Measurements from ENCODE around the gene RNF19B. TPM values are rescaled to one million over a fixed set of nuclear protein-coding genes. Genes with fewer than 3 reads are reported as not detected.

RNF19B gene
- total and polyA plus RNA-seq, 10 of the 15 experiments (the other 5 are each of a cell fraction or from before 2014, with no cell fraction given): 2.8 to 32.6 (median 16.6) TPM

DNA sequence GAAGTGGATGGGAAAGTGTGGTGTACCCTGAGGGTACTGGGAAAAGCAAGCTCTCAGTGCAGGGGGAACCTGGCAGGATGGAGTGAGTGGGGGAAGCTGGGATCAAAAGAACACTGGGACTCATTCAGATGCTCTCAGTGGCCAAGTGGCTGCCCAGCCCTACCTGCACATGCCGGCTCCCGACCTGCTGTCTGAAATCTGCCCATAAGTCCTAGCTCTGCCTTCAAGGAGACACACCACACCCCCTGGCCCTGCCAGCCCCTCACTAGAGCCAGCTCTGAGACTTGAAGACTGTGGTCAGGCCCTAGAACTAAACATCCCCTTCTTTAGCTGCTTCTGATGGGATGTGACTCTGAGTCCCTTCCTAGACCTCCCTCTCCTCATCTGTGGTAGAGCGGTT, 65.7 kb downstream of the RNF19B start:
- ChIA-PET SMC1A (ENCODE audit: uncharacterized antibody, unreplicated experiment) (interaction anchor here (0.6 kb wide), 1 partner anchor 9 kb away, joined by 3 read pairs; no protein-coding TSS in a partner anchor), POLR2A (interaction anchor here (0.8 kb wide), 1 partner anchor 20 kb away, joined by 3 read pairs; no protein-coding TSS in a partner anchor), RAD21 (ENCODE audit: unreplicated experiment) (no interaction called here), CTCF (interaction anchor here (1.1 to 1.6 kb wide), 4 partner anchors 8 to 197 kb away, joined by 3 to 7 read pairs (median 5); no protein-coding TSS in a partner anchor)
- in situ Hi-C loops (cut with MboI) (no loop called here), intact Hi-C loops (cut with micrococcal nuclease; ENCODE audit: unreplicated experiment) (no loop called here)
- Histone ChIP-seq H3K79me2 (ENCODE audit: control insufficient read depth, insufficient read depth, low read length) (no peaks in the 10 kb centered on the region), H3K4me1 (ENCODE audit: control insufficient read depth, insufficient read depth, low read length) (no peaks in the 10 kb centered on the region), H3K27me3 (replicated peaks in 1 of 2; ENCODE audit: control insufficient read depth in 2 of 2, insufficient read depth in 2 of 2, low read length in 1 of 2) (peaks cover 5 to 10% of the 10 kb centered on the region in 2 experiments), H3K27ac (ENCODE audit: control insufficient read depth, insufficient read depth) (no peak overlapping the region), H3K9me3 (replicated peaks; ENCODE audit: control insufficient read depth, insufficient read depth, low read length) (no peaks in the 10 kb centered on the region), H3K36me3 (ENCODE audit: control insufficient read depth in 2 of 2, insufficient read depth in 2 of 2, low read length in 1 of 2) (no peaks in the 10 kb centered on the region), H2AFZ (ENCODE audit: control insufficient read depth, low read depth, low read length) (no peak overlapping the region), H3K4me3 (no peak overlapping the region), H3K9ac (ENCODE audit: control insufficient read depth, insufficient read depth, low read length) (no peak overlapping the region), H4K20me1 (ENCODE audit: control insufficient read depth, insufficient read depth) (no peaks in the 10 kb centered on the region), H3K4me2 (ENCODE audit: control insufficient read depth, insufficient read depth) (no peak overlapping the region)
- ATAC-seq: no peak
- BruUV-seq (replicated peaks): no TSS peak
- 84% methylated on average over 2 of the region's 3 CpGs for WGBS (ENCODE audit: insufficient coverage, insufficient replicate concordance, low lambda C conversion rate, missing lambda C conversion rate)
- TF ChIP-seq ESRRA (IDR thresholded peaks at IDR 0.05; ENCODE audit: low read length) (no peak), BACH1 (IDR thresholded peaks at IDR 0.05; ENCODE audit: borderline replicate concordance) (no peak), CEBPB (IDR thresholded peaks at IDR 0.05; ENCODE audit: borderline replicate concordance in 1 of 2, low read depth in 2 of 2, low read length in 2 of 2) (no peak), FOS (IDR thresholded peaks at IDR 0.05; ENCODE audit: borderline replicate concordance, extremely low read depth, insufficient read length) (no peak), ZNF622 (IDR thresholded peaks at IDR 0.05) (no peak), ZNF384 (IDR thresholded peaks at IDR 0.05; ENCODE audit: borderline replicate concordance, low read depth, low read length) (no peak), SPI1 (IDR thresholded peaks at IDR 0.05; ENCODE audit: borderline replicate concordance, insufficient read depth, low read depth, low read length) (no peak), SMAD1 (IDR thresholded peaks at IDR 0.05; ENCODE audit: low read depth, partially characterized antibody) (no peak), STAT1 (conservative IDR thresholded peaks at IDR 0.05) (no peak), ZNF217 (IDR thresholded peaks at IDR 0.05) (no peak), ZBTB40 (IDR thresholded peaks at IDR 0.05; ENCODE audit: borderline replicate concordance) (no peak), NBN (IDR thresholded peaks at IDR 0.05) (no peak), RAD21 (IDR thresholded peaks at IDR 0.05; ENCODE audit: insufficient read depth, low read depth, low read length) (no peak), KAT2A (conservative IDR thresholded peaks at IDR 0.05; ENCODE audit: control insufficient read depth, low read depth, low read length) (no peak), TAF1 (IDR thresholded peaks at IDR 0.05; ENCODE audit: borderline replicate concordance, low read depth, low read length) (no peak), RCOR1 (conservative IDR thresholded peaks at IDR 0.05; ENCODE audit: low read depth, low read length) (no peak), RFX5 (IDR thresholded peaks at IDR 0.05; ENCODE audit: low read depth, low read length) (no peak)
- TF ChIP-seq, protein P1, sequence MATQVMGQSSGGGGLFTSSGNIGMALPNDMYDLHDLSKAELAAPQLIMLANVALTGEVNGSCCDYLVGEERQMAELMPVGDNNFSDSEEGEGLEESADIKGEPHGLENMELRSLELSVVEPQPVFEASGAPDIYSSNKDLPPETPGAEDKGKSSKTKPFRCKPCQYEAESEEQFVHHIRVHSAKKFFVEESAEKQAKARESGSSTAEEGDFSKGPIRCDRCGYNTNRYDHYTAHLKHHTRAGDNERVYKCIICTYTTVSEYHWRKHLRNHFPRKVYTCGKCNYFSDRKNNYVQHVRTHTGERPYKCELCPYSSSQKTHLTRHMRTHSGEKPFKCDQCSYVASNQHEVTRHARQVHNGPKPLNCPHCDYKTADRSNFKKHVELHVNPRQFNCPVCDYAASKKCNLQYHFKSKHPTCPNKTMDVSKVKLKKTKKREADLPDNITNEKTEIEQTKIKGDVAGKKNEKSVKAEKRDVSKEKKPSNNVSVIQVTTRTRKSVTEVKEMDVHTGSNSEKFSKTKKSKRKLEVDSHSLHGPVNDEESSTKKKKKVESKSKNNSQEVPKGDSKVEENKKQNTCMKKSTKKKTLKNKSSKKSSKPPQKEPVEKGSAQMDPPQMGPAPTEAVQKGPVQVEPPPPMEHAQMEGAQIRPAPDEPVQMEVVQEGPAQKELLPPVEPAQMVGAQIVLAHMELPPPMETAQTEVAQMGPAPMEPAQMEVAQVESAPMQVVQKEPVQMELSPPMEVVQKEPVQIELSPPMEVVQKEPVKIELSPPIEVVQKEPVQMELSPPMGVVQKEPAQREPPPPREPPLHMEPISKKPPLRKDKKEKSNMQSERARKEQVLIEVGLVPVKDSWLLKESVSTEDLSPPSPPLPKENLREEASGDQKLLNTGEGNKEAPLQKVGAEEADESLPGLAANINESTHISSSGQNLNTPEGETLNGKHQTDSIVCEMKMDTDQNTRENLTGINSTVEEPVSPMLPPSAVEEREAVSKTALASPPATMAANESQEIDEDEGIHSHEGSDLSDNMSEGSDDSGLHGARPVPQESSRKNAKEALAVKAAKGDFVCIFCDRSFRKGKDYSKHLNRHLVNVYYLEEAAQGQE (IDR thresholded peaks at IDR 0.05; ENCODE audit: low read depth, low read length): no peak
- no peak for FAIRE-seq
- DNase-seq (ENCODE audit: low read depth, low spot score): no peak
